Gastroesophageal sphincter (tissue), 4 donors: ENCODE results near the gene OBSCN. TPM values are rescaled to one million over a fixed set of nuclear protein-coding genes. Genes with fewer than 3 reads are reported as not detected.

Source experiments
- ATAC-seq: fragments of 150-250 bp; one replicate; pipeline ENCODE4 v1.9.1; 2016; ENCODE audit warnings: mild to moderate bottlenecking, moderate library complexity
- H3K27ac ChIP-seq, 4 donors: fragments of 200-600 bp; sonication (generic) in 3 of 4; 1 replicate in 3 of 4; 2 replicates in 1 of 4; pipeline ENCODE4 v1.5.1; 2016 to 2019
- H3K27me3 ChIP-seq: fragments of 200-600 bp; sonication (generic); one replicate; pipeline ENCODE4 v1.5.1; 2019
- H3K36me3 ChIP-seq, 2 donors: fragments of 200-600 bp; sonication (generic); one replicate each; pipeline ENCODE4 v1.5.1; 2019; ENCODE audit warnings: control low read depth in 1 of 2
- H3K4me1 ChIP-seq, 3 donors: fragments of 200-600 bp; sonication (generic); 1 replicate in 2 of 3; 2 replicates in 1 of 3; pipeline ENCODE4 v1.5.1; 2016 to 2019; ENCODE audit warnings: control low read depth in 2 of 3
- H3K4me3 ChIP-seq, 2 donors: fragments of 200-600 bp; sonication (generic); one replicate each; pipeline ENCODE4 v1.5.1; 2019; ENCODE audit warnings: mild to moderate bottlenecking in 1 of 2, moderate library complexity in 1 of 2
- H3K9me3 ChIP-seq, 3 donors: fragments of 200-600 bp; sonication (generic); one replicate each; pipeline ENCODE4 v1.5.1; 2017 to 2019; ENCODE audit warnings: control low read depth in 2 of 3
- CTCF ChIP-seq, 4 experiments: fragments of 200-600 bp in 2 of 4; fragments of 450-650 bp in 2 of 4; sonication (generic) in 1 of 4; IDR thresholded peaks; one replicate each; pipeline ENCODE4 v1.5.1; 2017 to 2019; ENCODE audit warnings: antibody characterized with exemption in 4 of 4, mild to moderate bottlenecking in 2 of 4, moderate library complexity in 2 of 4
- EP300 ChIP-seq: sonication (generic); formaldehyde crosslinking; IDR thresholded peaks from one replicate; pipeline ENCODE4 v1.6.1; 2017; ENCODE audit warnings: antibody characterized with exemption, mild to moderate bottlenecking
- POLR2A ChIP-seq, 2 donors: fragments of 450-650 bp; IDR thresholded peaks; one replicate each; pipeline ENCODE4 v1.6.1; 2017; ENCODE audit warnings: antibody characterized with exemption in 2 of 2, mild to moderate bottlenecking in 2 of 2, moderate library complexity in 1 of 2
- POLR2AphosphoS5 ChIP-seq: sonication (generic); formaldehyde crosslinking; IDR thresholded peaks from one replicate; pipeline ENCODE4 v1.6.1; 2017; ENCODE audit warnings: antibody characterized with exemption
- WGBS, 2 donors: methylation state at CpG; one replicate each; pipeline ENCODE4 v1.1.5; 2018; ENCODE audit warnings: low coverage in 1 of 2; 5-methylcytosine and 5-hydroxymethylcytosine counted together
- total RNA-seq, 4 donors: library from RNA; depleted of rRNA; stranded (reverse); fragments of >200 nt; gene quantifications; one replicate each; pipeline ENCODE4 v1.1.0, GENCODE V29; 2016

The OBSCN gene
- total RNA-seq, 4 donors from 2014 or later = 11.1 to 28.4 (median 20.9) TPM

DNA sequence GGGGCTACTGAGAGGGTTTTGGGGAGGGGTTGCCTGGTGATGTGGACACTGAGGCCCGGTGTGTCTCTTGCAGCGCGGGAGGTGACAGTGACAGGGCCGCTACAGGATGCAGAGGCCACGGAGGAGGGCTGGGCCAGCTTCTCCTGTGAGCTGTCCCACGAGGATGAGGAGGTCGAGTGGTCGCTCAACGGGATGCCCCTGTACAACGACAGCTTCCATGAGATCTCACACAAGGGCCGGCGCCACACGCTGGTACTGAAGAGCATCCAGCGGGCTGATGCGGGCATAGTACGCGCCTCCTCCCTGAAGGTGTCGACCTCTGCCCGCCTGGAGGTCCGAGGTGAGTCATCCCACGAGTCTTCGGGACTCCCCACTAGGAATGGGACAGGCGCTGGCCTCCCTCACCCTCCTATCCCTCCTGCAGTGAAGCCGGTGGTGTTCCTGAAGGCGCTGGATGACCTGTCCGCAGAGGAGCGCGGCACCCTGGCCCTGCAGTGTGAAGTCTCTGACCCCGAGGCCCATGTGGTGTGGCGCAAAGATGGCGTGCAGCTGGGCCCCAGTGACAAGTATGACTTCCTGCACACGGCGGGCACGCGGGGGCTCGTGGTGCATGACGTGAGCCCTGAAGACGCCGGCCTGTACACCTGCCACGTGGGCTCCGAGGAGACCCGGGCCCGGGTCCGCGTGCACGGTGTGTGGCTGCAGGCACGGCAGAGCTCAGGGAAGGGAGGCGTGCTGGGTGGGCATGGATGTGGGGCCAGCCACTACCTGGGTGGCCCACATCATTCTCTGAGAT is 72.5 kb downstream of the OBSCN start:
- 80% methylated on average over 1 of the region's 48 CpGs; no CpG with 5 or more reads in 1 of the 2 donors for WGBS, 2 donors

GRCh38 chr1:228280961-228281591 is 73.2 kb downstream of the OBSCN start:
- Histone ChIP-seq H3K9me3 (no peaks in the 10 kb centered on the region), H3K27me3 (no peaks in the 10 kb centered on the region), H3K27ac (no peak overlapping the region), H3K4me1 (peaks cover 0 to 11% (median 4%) of the 10 kb centered on the region in 3 donors), H3K4me3 (no peak overlapping the region), H3K36me3 (peaks cover 0 to 62% of the 10 kb centered on the region in 2 donors)
- TF ChIP-seq POLR2AphosphoS5 (no peak), EP300 (no peak), POLR2A (IDR thresholded peaks at IDR 0.05) (no peak), CTCF (IDR thresholded peaks at IDR 0.05) (no peak)
- ATAC-seq = no peak
- 80% methylated on average over 1 of the region's 15 CpGs for WGBS, 2 donors

More for the DNA sequence above, 72.5 kb downstream of the OBSCN start:
- Histone ChIP-seq H3K4me3 (no peak overlapping the region), H3K27ac (no peak overlapping the region), H3K9me3 (no peaks in the 10 kb centered on the region), H3K36me3 (peaks cover 0 to 58% of the 10 kb centered on the region in 2 donors), H3K4me1 (peaks cover 0 to 16% (median 4%) of the 10 kb centered on the region in 3 donors), H3K27me3 (no peaks in the 10 kb centered on the region)
- TF ChIP-seq CTCF (IDR thresholded peaks at IDR 0.05) (no peak), EP300 (no peak), POLR2A (IDR thresholded peaks at IDR 0.05) (no peak)
- ATAC-seq = no peak

GRCh38 chr1:228281631-228282328 is 73.9 kb downstream of the OBSCN start:
- no peaks in the 10 kb centered on the region for H3K27me3 ChIP-seq
- no peak for ATAC-seq
- no peak for TF ChIP-seq POLR2AphosphoS5
- no peak for TF ChIP-seq CTCF (IDR thresholded peaks at IDR 0.05)
- TF ChIP-seq POLR2A (IDR thresholded peaks at IDR 0.05) = no peak
- no peak for TF ChIP-seq EP300
- H3K27ac ChIP-seq = no peak overlapping the region
- peaks cover 0 to 70% of the 10 kb centered on the region in 2 donors for H3K36me3 ChIP-seq
- 100% methylated on average over 3 of the region's 16 CpGs; no CpG with 5 or more reads in 1 of the 2 donors for WGBS, 2 donors
- H3K4me3 ChIP-seq = no peak overlapping the region
- H3K9me3 ChIP-seq = no peaks in the 10 kb centered on the region
- peaks cover 0 to 4% (median 0%) of the 10 kb centered on the region in 3 donors for H3K4me1 ChIP-seq

DNA sequence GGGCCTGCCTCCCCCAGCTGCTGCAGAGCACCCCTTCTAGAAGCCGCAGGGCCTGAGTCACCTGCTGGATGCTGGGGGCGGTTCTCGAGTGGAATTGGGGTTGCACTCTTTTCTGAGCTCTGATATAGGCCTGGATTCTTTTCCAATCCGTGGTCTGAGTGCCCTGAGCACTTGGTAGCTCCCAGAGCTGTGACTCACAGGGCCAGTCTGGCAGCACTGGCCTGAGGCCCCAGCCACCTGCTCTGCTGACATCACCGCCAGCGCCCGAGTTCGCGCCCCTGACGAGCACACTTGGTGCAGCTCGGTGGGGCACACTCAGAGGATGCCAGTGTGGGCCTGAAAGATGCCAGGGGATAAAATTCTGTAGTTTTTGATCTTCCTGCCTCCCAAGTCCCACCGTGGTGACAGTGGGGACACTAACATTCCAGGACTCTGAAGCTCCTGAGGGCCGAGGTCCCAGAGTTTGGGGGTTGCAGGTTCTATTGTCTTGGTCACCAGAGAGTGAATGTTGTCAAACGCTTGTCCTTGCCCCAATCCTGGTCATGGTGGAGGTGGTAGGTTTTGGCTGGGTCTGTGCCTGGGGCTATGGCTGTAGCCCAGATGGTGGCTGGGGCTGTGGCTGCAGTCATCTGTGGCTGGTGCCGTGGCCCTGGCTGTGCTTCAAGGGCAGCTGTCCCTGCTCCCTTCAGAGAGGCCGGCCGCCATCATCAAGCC is 74.6 kb downstream of the OBSCN start:
- no CpG with 5 or more reads among the region's 17 CpGs for WGBS, 2 donors
- H3K27ac ChIP-seq = no peak overlapping the region

More for the DNA sequence above, 74.6 kb downstream of the OBSCN start:
- no peak for ATAC-seq
- no peaks in the 10 kb centered on the region for H3K27me3 ChIP-seq
- TF ChIP-seq POLR2AphosphoS5 = no peak
- no peak for TF ChIP-seq EP300
- no peak for TF ChIP-seq CTCF (IDR thresholded peaks at IDR 0.05)
- no peak for TF ChIP-seq POLR2A (IDR thresholded peaks at IDR 0.05)
- no peaks in the 10 kb centered on the region for H3K4me1 ChIP-seq
- H3K9me3 ChIP-seq = no peaks in the 10 kb centered on the region
- H3K36me3 ChIP-seq = peaks cover 0 to 77% of the 10 kb centered on the region in 2 donors
- no peak overlapping the region for H3K4me3 ChIP-seq
